Smooth muscle cell (in vitro differentiated cells): ENCODE measurements around the gene PARD3B. TPM values are rescaled to one million over a fixed set of nuclear protein-coding genes. Genes with fewer than 3 reads are reported as not detected.

Experiments used
- DNase-seq: peaks from one replicate; lab custom pipeline; 2025; ENCODE audit not compliant: unreplicated experiment; lab: John Stamatoyannopoulos, UW
- H2AFZ ChIP-seq: fragments of 200-600 bp; sonication (generic); 2 replicates; pipeline ENCODE4 v1.6.0; 2016; ENCODE audit warnings: antibody characterized with exemption, low read depth, mild to moderate bottlenecking
- H3F3A ChIP-seq: fragments of 200-600 bp; sonication (generic); 2 replicates; pipeline ENCODE4 v1.6.0; 2017; ENCODE audit warnings: antibody characterized with exemption, low read depth
- H3K27ac ChIP-seq: fragments of 200-600 bp; sonication (generic); 2 replicates; pipeline ENCODE4 v1.5.1; 2016; ENCODE audit warnings: low read depth, mild to moderate bottlenecking
- H3K27me3 ChIP-seq: fragments of 200-600 bp; sonication (generic); 2 replicates; pipeline ENCODE4 v1.6.1; 2016; ENCODE audit warnings: low read depth, mild to moderate bottlenecking
- H3K36me3 ChIP-seq: fragments of 200-600 bp; sonication (generic); 2 replicates; pipeline ENCODE4 v1.5.1; 2016; ENCODE audit warnings: low read depth
- H3K4me1 ChIP-seq: fragments of 200-600 bp; sonication (generic); 2 replicates; pipeline ENCODE4 v1.5.1; 2016; ENCODE audit warnings: low read depth
- H3K4me2 ChIP-seq: fragments of 200-600 bp; sonication (generic); 2 replicates; pipeline ENCODE4 v1.6.0; 2016; ENCODE audit warnings: mild to moderate bottlenecking
- H3K4me3 ChIP-seq: fragments of 200-600 bp; sonication (generic); 2 replicates; pipeline ENCODE4 v1.5.1; 2016; ENCODE audit warnings: mild to moderate bottlenecking
- H3K79me2 ChIP-seq: fragments of 200-600 bp; sonication (generic); 2 replicates; pipeline ENCODE4 v1.6.0; 2016; ENCODE audit warnings: low read depth, mild to moderate bottlenecking
- H3K9ac ChIP-seq: fragments of 200-600 bp; sonication (generic); 2 replicates; pipeline ENCODE4 v1.6.0; 2016; ENCODE audit warnings: low read depth
- H3K9me3 ChIP-seq: fragments of 200-600 bp; sonication (generic); replicated peaks from 2 replicates; pipeline ENCODE4 v1.5.1; 2016; ENCODE audit warnings: low read depth
- H4K20me1 ChIP-seq: fragments of 200-600 bp; sonication (generic); 2 replicates; pipeline ENCODE4 v1.6.0; 2016; ENCODE audit warnings: low read depth
- WGBS: methylation state at CpG from one replicate; pipeline ENCODE4 v1.1.7; 2016; ENCODE audit warnings: low lambda C conversion rate; 5-methylcytosine and 5-hydroxymethylcytosine counted together
- polyA plus RNA-seq: library from polyadenylated mRNA; unstranded; fragments of >200 nt; fragmentation: Nextera tagmentation; extraction: Ambion mirVana; gene quantifications from 2 replicates; pipeline ENCODE4 v1.2.1, GENCODE V29; 2016
- total RNA-seq: library from RNA; depleted of rRNA; stranded (reverse); fragments of >200 nt; gene quantifications from 2 replicates; pipeline ENCODE4 v1.2.3, GENCODE V29; 2014
- TF ChIP-seq, protein P1 (sequence below): fragments of 200-600 bp; sonication (generic); IDR thresholded peaks from 2 replicates; pipeline ENCODE4 v1.5.1; 2017; ENCODE audit warnings: borderline replicate concordance, mild to moderate bottlenecking, antibody characterized with exemption; ENCODE audit not compliant: insufficient read depth, poor library complexity, severe bottlenecking

PARD3B gene
- total and polyA plus RNA-seq, 2 experiments from 2014 or later: 3.3 to 12.2 TPM

- no peak overlapping the region for H3K9ac ChIP-seq
- no peaks in the 10 kb centered on the region for H3K4me1 ChIP-seq
- TF ChIP-seq, protein P1, sequence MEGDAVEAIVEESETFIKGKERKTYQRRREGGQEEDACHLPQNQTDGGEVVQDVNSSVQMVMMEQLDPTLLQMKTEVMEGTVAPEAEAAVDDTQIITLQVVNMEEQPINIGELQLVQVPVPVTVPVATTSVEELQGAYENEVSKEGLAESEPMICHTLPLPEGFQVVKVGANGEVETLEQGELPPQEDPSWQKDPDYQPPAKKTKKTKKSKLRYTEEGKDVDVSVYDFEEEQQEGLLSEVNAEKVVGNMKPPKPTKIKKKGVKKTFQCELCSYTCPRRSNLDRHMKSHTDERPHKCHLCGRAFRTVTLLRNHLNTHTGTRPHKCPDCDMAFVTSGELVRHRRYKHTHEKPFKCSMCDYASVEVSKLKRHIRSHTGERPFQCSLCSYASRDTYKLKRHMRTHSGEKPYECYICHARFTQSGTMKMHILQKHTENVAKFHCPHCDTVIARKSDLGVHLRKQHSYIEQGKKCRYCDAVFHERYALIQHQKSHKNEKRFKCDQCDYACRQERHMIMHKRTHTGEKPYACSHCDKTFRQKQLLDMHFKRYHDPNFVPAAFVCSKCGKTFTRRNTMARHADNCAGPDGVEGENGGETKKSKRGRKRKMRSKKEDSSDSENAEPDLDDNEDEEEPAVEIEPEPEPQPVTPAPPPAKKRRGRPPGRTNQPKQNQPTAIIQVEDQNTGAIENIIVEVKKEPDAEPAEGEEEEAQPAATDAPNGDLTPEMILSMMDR: no peak
- DNase-seq: no peak
- H3K79me2 ChIP-seq: no peaks in the 10 kb centered on the region
- H3K4me3 ChIP-seq: no peak overlapping the region
- H3F3A ChIP-seq: no peaks in the 10 kb centered on the region
- H3K27ac ChIP-seq: no peak overlapping the region
- H2AFZ ChIP-seq: no peak overlapping the region
- H3K27me3 ChIP-seq: no peaks in the 10 kb centered on the region
- no peak overlapping the region for H3K4me2 ChIP-seq
- H3K36me3 ChIP-seq: no peaks in the 10 kb centered on the region
- no peaks in the 10 kb centered on the region for H3K9me3 ChIP-seq
- H4K20me1 ChIP-seq: no peaks in the 10 kb centered on the region
- WGBS: 95% methylated on average over 2 of the region's 2 CpGs
Measured at GRCh38 chr2:205425102-205425501, 879.8 kb downstream of the PARD3B start.

DNA sequence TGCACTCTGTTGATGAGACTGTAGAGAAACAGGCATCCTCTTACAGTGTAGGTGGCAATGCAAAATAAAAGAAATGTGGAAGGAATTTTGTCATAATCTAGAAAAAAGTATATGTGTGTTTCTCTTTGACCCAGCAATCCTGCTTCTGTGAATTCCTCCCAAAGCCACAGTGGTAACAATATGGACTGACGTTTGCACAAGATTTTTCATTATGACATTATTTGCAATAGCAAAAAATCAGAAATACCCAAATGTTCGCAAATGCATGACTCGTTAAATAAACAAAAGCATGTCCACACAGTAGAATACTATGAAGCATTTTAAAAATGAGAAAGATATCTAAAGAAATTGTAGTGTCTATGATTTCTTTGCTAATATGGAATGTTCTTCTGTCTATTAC is 881.8 kb downstream of the PARD3B start:
- no peaks in the 10 kb centered on the region for H3K27me3 ChIP-seq
- H3K27ac ChIP-seq: no peak overlapping the region
- no peaks in the 10 kb centered on the region for H3K36me3 ChIP-seq
- WGBS: 87% methylated on average over 3 of the region's 3 CpGs
- no peak for DNase-seq
- H3K4me3 ChIP-seq: no peak overlapping the region
- TF ChIP-seq, protein P1: no peak
- no peaks in the 10 kb centered on the region for H3K9me3 ChIP-seq
- no peak overlapping the region for H3K4me2 ChIP-seq
- no peaks in the 10 kb centered on the region for H3K4me1 ChIP-seq
- no peaks in the 10 kb centered on the region for H3K79me2 ChIP-seq
- no peak overlapping the region for H2AFZ ChIP-seq
- no peak overlapping the region for H3K9ac ChIP-seq
- no peaks in the 10 kb centered on the region for H4K20me1 ChIP-seq
- no peaks in the 10 kb centered on the region for H3F3A ChIP-seq

- Histone ChIP-seq H3K36me3 (no peaks in the 10 kb centered on the region), H3K4me1 (no peaks in the 10 kb centered on the region), H3K79me2 (no peaks in the 10 kb centered on the region), H4K20me1 (no peaks in the 10 kb centered on the region), H3K4me3 (no peak overlapping the region), H2AFZ (no peak overlapping the region), H3F3A (no peaks in the 10 kb centered on the region), H3K9me3 (no peaks in the 10 kb centered on the region), H3K4me2 (no peak overlapping the region), H3K27ac (no peak overlapping the region), H3K9ac (no peak overlapping the region), H3K27me3 (no peaks in the 10 kb centered on the region)
- WGBS: 96% methylated on average over 2 of the region's 2 CpGs
- TF ChIP-seq, protein P1: no peak
- no peak for DNase-seq
Measured at GRCh38 chr2:205428811-205429210, 883.5 kb downstream of the PARD3B start.

- no peaks in the 10 kb centered on the region for H3K27me3 ChIP-seq
- H3F3A ChIP-seq: no peaks in the 10 kb centered on the region
- H3K9ac ChIP-seq: no peak overlapping the region
- H3K36me3 ChIP-seq: no peaks in the 10 kb centered on the region
- H3K4me2 ChIP-seq: no peak overlapping the region
- H3K27ac ChIP-seq: no peak overlapping the region
- H3K79me2 ChIP-seq: no peaks in the 10 kb centered on the region
- DNase-seq: no peak
- no peaks in the 10 kb centered on the region for H3K9me3 ChIP-seq
- TF ChIP-seq, protein P1: no peak
- H2AFZ ChIP-seq: no peak overlapping the region
- WGBS: 72% methylated on average over 4 of the region's 4 CpGs
- no peak overlapping the region for H3K4me3 ChIP-seq
- no peaks in the 10 kb centered on the region for H3K4me1 ChIP-seq
- H4K20me1 ChIP-seq: no peaks in the 10 kb centered on the region
Measured at GRCh38 chr2:205435970-205436369, 890.7 kb downstream of the PARD3B start.
